ENCODE results near the gene SEMA6A. TPM values are rescaled to one million over a fixed set of nuclear protein-coding genes. Genes with fewer than 3 reads are reported as not detected.

Gene SEMA6A
- total and polyA plus RNA-seq, 8 donors = 8.9 to 24.5 (median 14.1) TPM

DNA sequence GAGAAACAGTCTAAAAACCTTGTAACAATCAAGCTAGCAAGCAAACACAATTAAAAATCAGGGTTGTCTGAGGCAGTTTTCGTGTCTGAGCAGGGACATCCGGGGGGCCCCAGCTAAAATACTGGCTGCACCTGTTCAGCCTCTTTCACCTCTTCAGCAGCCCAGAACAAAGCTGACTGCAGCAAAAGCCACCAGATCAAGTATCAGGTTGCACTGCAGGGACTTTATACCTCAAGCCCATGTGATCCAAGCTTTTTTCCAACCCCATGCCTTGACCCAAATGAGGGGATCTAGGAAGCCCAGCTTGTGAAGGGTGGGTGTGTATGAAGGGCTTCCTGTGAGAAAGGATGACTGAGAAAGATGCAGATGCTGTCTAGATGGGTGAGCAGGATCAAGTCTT lies 133.4 kb downstream of the SEMA6A start:
- H3K4me1 ChIP-seq = no peaks in the 10 kb centered on the region
- 78 to 79% methylated on average over 2 of the region's 2 CpGs for WGBS, 2 donors
- no peaks in the 10 kb centered on the region for H3K9me3 ChIP-seq
- no peak for TF ChIP-seq CTCF (IDR thresholded peaks at IDR 0.05)
- no peak overlapping the region for H3K27ac ChIP-seq
- H3K4me3 ChIP-seq = no peak overlapping the region
- ATAC-seq = peak in 1 of 4 donors; percentile 34
- DNase-seq = no peak
- FAIRE-seq = no peak
- H3K27me3 ChIP-seq = no peaks in the 10 kb centered on the region
- H3K36me3 ChIP-seq = no peaks in the 10 kb centered on the region
- intact Hi-C loops (cut with DNase I) = no loop called here

GRCh38 chr5:116440457-116441001 lies 134.1 kb downstream of the SEMA6A start:
- Histone ChIP-seq H3K4me1 (no peaks in the 10 kb centered on the region), H3K9me3 (no peaks in the 10 kb centered on the region), H3K27ac (no peak overlapping the region), H3K36me3 (no peaks in the 10 kb centered on the region), H3K4me3 (no peak overlapping the region), H3K27me3 (no peaks in the 10 kb centered on the region)
- TF ChIP-seq CTCF (IDR thresholded peaks at IDR 0.05) = no peak
- FAIRE-seq = no peak
- no peak for ATAC-seq
- intact Hi-C loops (cut with DNase I) = no loop called here
- WGBS, 2 donors = 79 to 86% methylated on average over 5 of the region's 5 CpGs
- DNase-seq = no peak

- H3K27ac ChIP-seq = no peak overlapping the region
- H3K4me3 ChIP-seq = no peak overlapping the region
- ATAC-seq (no peak), FAIRE-seq (no peak), DNase-seq (no peak)
- H3K9me3 ChIP-seq = no peaks in the 10 kb centered on the region
- intact Hi-C loops (cut with DNase I) = no loop called here
- H3K4me1 ChIP-seq = no peaks in the 10 kb centered on the region
- TF ChIP-seq CTCF (IDR thresholded peaks at IDR 0.05) = no peak
- H3K27me3 ChIP-seq = no peaks in the 10 kb centered on the region
- WGBS, 2 donors = 47 to 51% methylated on average over 5 of the region's 5 CpGs
- H3K36me3 ChIP-seq = no peaks in the 10 kb centered on the region
Measured at GRCh38 chr5:116439905-116440304, 134.7 kb downstream of the SEMA6A start.

GRCh38 chr5:116438979-116439554 lies 135.6 kb downstream of the SEMA6A start:
- Histone ChIP-seq H3K36me3 (no peaks in the 10 kb centered on the region), H3K27me3 (no peaks in the 10 kb centered on the region), H3K4me3 (no peak overlapping the region), H3K27ac (no peak overlapping the region), H3K9me3 (no peaks in the 10 kb centered on the region), H3K4me1 (no peaks in the 10 kb centered on the region)
- FAIRE-seq (no peak), ATAC-seq (no peak), DNase-seq (no peak)
- no peak for TF ChIP-seq CTCF (IDR thresholded peaks at IDR 0.05)
- 73 to 77% methylated on average over 6 of the region's 6 CpGs for WGBS, 2 donors
- intact Hi-C loops (cut with DNase I) = no loop called here

GRCh38 chr5:116437922-116438578 lies 136.6 kb downstream of the SEMA6A start:
- DNase-seq (no peak), FAIRE-seq (no peak), ATAC-seq (no peak)
- H3K27ac ChIP-seq = no peak overlapping the region
- H3K4me1 ChIP-seq = no peaks in the 10 kb centered on the region
- H3K4me3 ChIP-seq = no peak overlapping the region
- intact Hi-C loops (cut with DNase I) = no loop called here
- no peaks in the 10 kb centered on the region for H3K36me3 ChIP-seq
- no peak for TF ChIP-seq CTCF (IDR thresholded peaks at IDR 0.05)
- H3K27me3 ChIP-seq = no peaks in the 10 kb centered on the region
- no peaks in the 10 kb centered on the region for H3K9me3 ChIP-seq
